Stimulated activated CD8-positive, alpha-beta memory T cell treated with anti-CD3 and anti-CD28 coated beads, Interleukin-7, amount 100 ng/mL, for 24 hours (primary cell): ENCODE data around the gene ZC3H18.

ENCODE experiments used
- DNase-seq: peaks from one replicate; pipeline ENCODE4 v3.0.0-alpha.2; 2020; ENCODE audit warnings: low read depth

ZC3H18 gene

GRCh38 chr16:88569985-88570690 lies at the start of gene ZC3H18:
Gene ZC3H18 (plus strand): TSS chr16:88570403. CDS start chr16:88577124, 6,721 bp downstream.
- DNase-seq, result peak; percentile 96

GRCh38 chr16:88521674-88522073 lies 48.5 kb upstream of the ZC3H18 start:
- DNase-seq, result no peak

DNA sequence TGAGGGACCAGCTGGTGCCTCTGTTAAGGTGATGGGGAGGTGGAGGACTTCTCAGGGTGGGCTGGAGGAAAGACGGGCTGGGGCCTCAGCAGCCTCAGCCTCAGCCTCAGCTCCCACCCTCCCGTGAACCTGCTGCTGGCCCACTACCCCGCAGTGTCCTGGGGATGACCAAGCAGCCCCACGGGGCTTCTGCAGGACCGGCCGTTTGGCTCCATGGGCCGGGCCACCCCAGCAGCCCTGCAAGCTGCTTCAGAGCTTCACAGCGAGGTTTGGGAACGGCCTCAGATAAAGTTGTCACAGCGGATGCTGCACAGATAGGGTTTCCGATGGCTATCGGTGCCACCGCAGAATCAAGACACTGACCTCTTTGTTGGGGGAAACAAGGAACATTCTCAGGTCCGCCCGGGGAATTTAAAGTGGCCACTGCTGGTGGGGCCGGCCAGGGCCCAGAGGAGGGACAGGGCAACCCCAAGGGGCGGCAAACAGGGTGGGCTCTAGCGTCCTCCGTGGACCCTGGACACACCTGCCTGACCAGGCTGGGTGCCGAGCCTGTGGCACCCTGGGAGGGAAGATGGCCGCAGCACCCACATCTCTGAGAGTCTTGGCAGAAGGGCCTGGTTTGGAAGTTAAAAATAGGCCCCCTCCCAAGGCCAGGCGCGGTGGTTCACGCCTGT lies 47.8 kb upstream of the ZC3H18 start:
- no peak for DNase-seq

DNA sequence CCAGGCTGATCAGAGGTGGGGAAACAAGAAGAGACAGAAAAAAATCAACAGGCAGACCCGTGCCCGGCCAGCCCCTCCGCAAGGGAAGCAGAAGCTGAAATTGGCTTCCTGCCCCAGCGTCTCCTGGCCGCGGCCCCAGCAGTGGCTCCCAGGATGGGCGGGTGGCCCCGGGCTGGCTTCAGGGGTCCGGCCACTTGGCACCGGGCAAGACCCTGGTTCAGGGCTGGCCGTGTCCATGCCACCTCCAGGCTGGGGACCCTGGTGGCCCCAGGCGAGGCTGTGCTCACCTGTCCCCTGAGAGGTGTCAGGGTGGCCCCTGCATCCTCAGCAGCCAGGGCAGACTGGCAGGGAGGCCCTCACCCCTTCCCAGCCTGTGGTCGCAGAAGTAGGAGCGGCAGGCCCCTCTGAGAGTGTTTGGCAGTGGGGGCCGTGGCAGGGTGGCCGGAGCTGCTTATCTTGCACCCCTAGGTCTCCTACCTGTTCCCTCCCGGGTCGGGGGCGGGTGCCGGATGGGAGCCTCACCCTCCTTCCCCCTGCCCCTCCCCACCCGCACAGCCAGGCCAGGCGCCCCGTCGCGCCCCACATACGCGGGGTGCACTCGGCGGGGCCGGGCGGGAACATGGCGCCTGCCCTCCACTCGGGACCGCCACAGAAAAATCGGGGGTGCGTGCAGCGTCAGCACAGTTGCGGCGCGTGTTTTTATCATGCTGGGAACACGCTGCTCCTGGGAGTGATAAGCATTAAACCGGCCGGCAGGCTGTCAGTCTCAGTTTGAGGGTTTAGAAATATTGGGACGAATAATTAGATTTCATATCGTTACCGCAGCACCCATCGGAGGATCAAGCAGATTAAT lies 46.7 kb upstream of the ZC3H18 start:
- DNase-seq, result no peak

DNA sequence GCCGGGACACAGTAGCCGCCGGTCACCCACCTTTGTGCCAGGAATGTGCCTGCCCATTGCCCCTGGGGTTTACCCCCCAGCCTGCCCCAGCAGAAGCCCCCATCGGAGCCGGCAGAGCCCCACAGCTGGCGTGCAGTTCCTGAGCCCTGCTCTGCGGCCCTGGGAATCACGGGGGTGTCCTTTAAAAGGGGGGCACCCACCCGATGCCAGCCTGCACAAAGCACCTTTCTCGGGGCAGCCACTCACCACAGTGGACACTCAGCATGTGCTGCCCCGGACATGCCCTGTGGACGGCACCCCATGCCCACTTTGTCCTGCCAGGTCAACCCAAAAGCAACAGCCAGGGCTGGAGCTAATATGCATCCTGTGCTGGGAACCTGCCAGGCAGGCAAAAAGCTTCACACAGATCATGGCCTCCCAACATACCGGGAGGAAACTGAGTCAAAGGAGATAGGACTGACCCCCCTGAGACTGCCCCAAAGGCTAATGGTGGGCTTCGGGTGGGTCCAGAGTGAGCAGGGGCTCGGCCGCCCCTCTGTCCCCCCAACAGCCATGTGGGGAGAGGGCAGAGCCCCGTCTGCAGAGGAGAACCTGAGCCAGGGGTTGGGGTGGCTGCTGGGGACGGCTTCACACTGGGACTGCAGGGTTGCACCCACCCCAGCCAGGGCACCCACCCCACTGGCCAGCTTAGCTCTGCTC lies 45.8 kb upstream of the ZC3H18 start:
- no peak for DNase-seq

DNA sequence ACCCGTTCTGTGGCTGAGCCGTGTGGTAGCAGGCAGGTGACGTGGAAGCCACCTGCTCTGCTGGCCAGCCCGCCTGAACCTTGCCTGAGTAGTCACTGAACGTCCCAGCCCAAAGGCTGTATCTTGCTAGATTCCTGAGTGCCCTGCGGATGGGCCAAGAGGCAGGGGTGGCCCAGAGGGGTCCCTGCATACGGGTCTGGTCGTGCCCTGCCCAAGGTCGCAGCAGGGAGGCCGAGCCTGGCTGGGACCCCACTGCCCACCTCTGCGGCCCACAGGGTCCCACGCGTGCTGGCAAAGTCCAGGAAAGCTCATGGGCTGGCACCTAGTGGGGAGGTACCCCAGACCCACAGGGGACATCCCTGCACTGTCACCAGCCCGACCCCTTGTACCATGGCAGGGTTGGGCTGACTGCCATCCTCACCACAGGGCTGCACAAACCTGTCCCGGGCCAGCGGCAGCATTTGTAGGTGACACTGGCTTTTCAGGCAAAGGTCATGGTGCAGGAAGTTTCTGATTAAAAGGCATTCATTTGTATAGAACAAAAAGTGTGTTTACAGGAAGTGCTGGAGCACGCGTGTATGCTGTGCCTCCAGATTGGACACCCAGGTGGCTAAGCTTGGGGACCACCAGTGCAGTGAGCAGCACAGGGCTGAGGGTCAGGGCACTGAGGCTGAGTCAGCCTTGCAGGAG lies 45.1 kb upstream of the ZC3H18 start:
- DNase-seq, result no peak

- no peak for DNase-seq
Observed at GRCh38 chr16:88525663-88525990, 44.6 kb upstream of the ZC3H18 start.

DNA sequence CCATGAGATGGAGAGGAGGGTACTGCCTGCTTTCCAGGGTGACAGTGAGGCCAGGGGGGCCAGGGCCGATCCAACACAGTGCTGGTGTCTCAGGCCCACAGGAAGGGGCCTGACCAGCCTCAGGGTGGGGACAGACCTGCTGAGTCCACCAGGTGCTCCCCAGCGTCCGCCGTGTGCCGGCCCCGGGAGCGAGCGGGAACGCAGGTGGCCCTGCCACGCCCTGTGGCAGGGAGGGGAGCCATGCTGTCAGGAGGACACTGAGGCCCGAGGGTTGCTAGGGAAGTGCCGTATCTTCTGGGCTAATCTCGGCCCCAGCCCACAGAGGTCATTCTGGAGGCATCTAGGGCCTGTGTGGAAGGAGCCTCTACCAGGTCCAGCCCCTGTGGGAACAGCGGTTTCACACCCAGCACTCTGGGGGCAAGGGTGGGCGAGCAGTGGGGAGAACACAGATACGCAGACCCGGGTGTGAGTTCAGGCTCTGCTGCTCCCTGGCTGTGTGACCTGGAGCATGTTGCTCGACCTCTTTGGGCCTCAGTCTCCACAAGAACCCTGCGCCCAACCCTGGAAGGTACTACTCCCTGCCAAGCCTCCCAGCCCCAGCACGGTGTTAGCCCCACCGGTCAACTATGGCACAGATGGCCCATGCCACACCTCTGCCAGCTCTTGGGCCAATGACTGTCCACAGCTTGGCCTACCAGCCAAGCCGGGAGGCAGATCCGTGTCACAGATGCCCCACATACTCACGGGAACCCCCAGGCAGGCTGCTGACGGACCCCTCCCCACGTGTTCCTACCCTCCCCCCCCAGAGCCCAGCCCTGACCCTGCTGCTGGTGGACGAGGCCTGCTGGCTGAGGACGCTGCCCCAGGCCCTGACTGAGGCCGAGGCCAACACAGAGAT lies 43.9 kb upstream of the ZC3H18 start:
- no peak for DNase-seq

GRCh38 chr16:88526906-88527185 lies 43.4 kb upstream of the ZC3H18 start:
- DNase-seq, result no peak

DNA sequence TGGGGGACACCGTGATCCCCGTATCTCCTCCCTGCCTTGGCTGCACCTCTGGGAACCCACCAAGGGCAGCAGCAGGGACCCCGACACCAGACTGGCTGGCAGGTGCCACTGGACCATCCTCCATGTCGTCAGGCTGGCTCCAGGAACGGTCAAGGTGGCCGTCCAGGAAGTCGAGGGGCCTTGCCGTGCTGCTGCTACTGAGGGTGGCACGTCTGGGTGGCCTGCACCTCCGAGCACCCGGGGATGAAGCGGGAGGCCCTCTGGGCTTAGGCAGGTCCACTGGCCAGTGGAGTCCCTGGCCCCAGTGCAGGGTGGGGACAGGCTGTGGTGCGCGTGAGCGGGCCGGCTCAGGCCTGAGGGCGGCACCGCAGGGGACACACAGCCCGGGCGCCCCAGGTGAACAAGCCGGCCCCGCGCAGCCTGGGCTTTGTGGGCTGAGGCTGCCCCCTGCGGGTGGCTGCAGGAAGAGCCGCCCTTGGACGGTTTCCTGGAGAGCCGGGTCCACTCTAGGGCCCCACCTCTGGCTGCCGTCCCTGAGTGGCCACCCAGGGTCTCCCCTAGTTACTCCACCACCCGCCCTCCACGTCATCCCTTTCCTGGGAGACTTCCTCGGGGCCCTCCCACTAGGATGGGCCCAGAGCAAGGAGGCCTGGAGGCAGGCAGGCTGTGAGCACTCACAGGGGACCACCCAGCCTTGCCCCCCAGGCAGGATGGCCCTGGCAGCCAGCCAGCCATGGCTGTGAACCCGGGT lies 42.8 kb upstream of the ZC3H18 start:
- DNase-seq, result no peak

DNA sequence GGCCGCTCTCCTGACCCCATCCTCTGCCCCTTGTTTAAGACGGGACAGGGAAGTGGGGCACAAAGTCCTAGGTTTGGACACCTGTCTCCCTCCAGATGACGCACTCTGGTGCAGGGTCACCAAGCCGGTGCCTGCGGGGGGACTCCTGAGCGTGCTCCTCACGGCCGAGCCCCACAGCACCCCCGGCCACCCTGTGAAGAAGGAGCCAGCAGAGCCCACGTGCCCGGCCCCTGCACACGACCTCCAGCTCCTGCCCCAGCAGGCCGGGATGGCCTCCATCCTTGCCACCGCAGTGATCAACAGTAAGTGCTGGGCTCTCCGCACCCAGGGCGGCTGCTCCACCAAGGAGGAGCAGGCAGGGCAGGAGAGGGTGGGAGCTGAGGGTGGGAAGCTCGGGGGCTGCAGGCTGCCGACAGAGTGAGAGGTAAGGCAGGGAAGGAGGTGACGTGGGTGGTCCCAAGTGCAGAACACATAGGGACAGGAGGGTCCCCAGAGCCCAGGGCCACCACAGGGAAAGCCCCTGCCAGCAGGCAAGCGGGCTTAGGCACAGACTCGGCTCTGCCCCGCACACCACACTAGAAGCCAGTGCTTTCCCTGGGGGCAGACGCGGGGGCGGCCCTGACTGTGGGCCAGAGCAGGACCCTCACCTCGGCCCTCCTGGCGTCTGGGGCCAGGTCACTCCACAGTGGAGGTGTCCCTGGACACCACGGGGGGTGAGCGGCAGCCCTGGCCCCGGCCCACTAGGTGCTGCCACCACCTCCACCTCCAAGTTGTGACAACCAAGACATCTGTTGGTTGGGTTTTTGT lies 42.1 kb upstream of the ZC3H18 start:
- no peak for DNase-seq

GRCh38 chr16:88528902-88529318 lies 41.3 kb upstream of the ZC3H18 start:
- no peak for DNase-seq

DNA sequence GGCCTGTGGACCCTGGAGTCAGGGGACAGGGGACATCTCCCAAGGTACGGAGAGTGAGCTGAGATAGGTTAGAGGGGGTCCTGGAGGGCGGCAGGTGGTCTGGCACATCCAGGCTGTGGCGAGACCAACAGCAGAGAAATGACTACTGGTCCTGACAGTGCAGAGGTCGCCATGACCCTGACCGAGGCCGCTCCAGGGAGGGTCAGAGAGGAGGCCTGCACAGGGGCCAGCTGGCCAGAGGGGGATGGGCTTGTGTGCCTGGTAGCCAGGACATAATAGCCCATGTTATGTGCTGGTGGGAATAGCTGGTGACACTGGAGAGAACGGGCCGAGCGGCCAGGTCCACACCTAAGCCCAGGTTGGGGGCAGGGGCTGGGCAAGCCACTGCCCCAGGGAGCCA lies 40.6 kb upstream of the ZC3H18 start:
- no peak for DNase-seq

- DNase-seq, result no peak
Observed at GRCh38 chr16:88530051-88530857, 39.9 kb upstream of the ZC3H18 start.

DNA sequence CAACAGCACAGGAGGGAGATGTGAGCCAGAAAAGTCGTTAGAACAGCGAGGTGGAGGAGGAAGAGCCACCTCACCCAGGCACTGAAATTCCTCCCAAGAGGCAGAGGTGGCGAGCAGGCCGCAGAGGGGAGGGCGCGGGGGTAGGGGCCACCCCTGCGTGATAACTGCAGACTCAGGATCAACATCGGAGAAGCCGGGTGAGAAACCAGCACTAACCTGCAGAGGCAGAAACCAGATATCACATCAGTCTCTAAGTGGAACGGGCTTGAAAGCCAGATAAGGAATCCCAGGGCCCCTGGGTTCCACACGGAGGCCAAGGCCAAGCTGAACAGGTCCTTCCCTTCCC lies 39.4 kb upstream of the ZC3H18 start:
- no peak for DNase-seq

DNA sequence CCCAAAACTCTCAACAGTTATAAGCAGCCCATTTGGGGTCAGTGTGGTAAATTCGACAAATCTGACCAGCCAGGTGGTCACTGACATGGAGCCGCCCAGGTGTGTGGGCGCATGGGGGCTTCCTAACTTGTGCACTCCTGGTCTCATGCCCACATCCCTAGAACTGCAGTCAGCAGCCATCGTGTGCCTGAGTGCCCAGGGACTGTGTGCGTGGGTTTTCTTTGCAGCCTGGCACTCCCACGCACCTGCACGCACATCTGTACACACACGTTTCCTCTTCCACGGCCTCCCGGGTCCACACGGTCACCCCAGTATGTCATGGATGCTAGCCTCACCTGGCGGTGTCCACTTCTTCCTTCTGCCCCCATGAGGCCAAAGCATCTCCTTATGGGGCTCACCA lies 38.9 kb upstream of the ZC3H18 start:
- DNase-seq, result no peak

GRCh38 chr16:88531931-88532433 lies 38.2 kb upstream of the ZC3H18 start:
- no peak for DNase-seq

DNA sequence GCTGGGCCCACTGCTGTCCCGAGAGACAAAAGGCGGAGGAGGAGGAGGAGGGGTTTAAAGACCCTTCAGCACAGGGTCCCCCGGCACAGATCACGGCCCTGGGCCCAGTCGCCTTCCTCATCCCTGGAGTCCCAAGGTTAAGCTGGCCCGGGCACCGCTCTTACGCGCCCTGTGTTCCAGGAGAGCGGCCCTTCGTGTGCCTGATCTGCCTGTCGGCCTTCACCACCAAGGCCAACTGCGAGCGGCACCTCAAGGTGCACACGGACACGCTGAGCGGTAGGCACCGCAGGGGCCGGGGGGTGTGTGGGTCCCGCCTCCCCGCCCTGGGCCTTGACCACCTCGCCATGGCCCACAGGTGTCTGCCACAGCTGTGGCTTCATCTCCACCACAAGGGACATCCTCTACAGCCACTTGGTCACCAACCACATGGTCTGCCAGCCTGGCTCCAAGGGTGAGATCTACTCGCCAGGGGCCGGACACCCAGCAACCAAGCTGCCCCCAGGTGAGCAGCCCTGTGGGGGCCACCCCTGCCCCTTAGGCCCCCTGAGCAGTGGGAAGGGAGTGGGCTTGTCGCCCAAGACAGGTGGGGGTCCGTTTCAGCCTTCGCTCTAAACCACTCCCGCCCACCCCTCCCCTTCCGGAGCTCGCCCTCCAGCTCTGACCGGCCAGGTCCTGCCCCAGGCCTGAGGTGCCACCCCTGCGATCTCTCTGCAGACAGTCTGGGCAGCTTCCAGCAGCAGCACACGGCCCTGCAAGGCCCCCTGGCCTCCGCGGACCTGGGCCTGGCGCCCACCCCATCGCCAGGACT lies 37.6 kb upstream of the ZC3H18 start:
- no peak for DNase-seq
